ENCODE results near the gene TMEM109.
A peak's percentile ranks its signal among the peaks of the same experiment; 100 is the strongest.

GRCh38 chr11:60950933-60951605, 37.1 kb downstream of the TMEM109 start:
- no peak for TF ChIP-seq CTCF (IDR thresholded peaks at IDR 0.05; ENCODE audit: insufficient read depth, low read depth, low read length)
- TF ChIP-seq EZH2 (IDR thresholded peaks at IDR 0.05; ENCODE audit: insufficient read depth, low read length), result peak; percentile 74

Measured in astrocyte (in vitro differentiated cells and primary cell).